Smooth muscle cell (in vitro differentiated cells): ENCODE measurements around the gene IGF2BP2. TPM values are rescaled to one million over a fixed set of nuclear protein-coding genes. Genes with fewer than 3 reads are reported as not detected.

Source experiments
- DNase-seq: peaks from one replicate; lab custom pipeline; 2025; ENCODE audit not compliant: unreplicated experiment; lab: John Stamatoyannopoulos, UW
- H2AFZ ChIP-seq: fragments of 200-600 bp; sonication (generic); 2 replicates; pipeline ENCODE4 v1.6.0; 2016; ENCODE audit warnings: antibody characterized with exemption, low read depth, mild to moderate bottlenecking
- H3F3A ChIP-seq: fragments of 200-600 bp; sonication (generic); 2 replicates; pipeline ENCODE4 v1.6.0; 2017; ENCODE audit warnings: antibody characterized with exemption, low read depth
- H3K27ac ChIP-seq: fragments of 200-600 bp; sonication (generic); 2 replicates; pipeline ENCODE4 v1.5.1; 2016; ENCODE audit warnings: low read depth, mild to moderate bottlenecking
- H3K27me3 ChIP-seq: fragments of 200-600 bp; sonication (generic); 2 replicates; pipeline ENCODE4 v1.6.1; 2016; ENCODE audit warnings: low read depth, mild to moderate bottlenecking
- H3K36me3 ChIP-seq: fragments of 200-600 bp; sonication (generic); 2 replicates; pipeline ENCODE4 v1.5.1; 2016; ENCODE audit warnings: low read depth
- H3K4me1 ChIP-seq: fragments of 200-600 bp; sonication (generic); 2 replicates; pipeline ENCODE4 v1.5.1; 2016; ENCODE audit warnings: low read depth
- H3K4me2 ChIP-seq: fragments of 200-600 bp; sonication (generic); 2 replicates; pipeline ENCODE4 v1.6.0; 2016; ENCODE audit warnings: mild to moderate bottlenecking
- H3K4me3 ChIP-seq: fragments of 200-600 bp; sonication (generic); 2 replicates; pipeline ENCODE4 v1.5.1; 2016; ENCODE audit warnings: mild to moderate bottlenecking
- H3K79me2 ChIP-seq: fragments of 200-600 bp; sonication (generic); 2 replicates; pipeline ENCODE4 v1.6.0; 2016; ENCODE audit warnings: low read depth, mild to moderate bottlenecking
- H3K9ac ChIP-seq: fragments of 200-600 bp; sonication (generic); 2 replicates; pipeline ENCODE4 v1.6.0; 2016; ENCODE audit warnings: low read depth
- H3K9me3 ChIP-seq: fragments of 200-600 bp; sonication (generic); replicated peaks from 2 replicates; pipeline ENCODE4 v1.5.1; 2016; ENCODE audit warnings: low read depth
- H4K20me1 ChIP-seq: fragments of 200-600 bp; sonication (generic); 2 replicates; pipeline ENCODE4 v1.6.0; 2016; ENCODE audit warnings: low read depth
- WGBS: methylation state at CpG from one replicate; pipeline ENCODE4 v1.1.7; 2016; ENCODE audit warnings: low lambda C conversion rate; 5-methylcytosine and 5-hydroxymethylcytosine counted together
- polyA plus RNA-seq: library from polyadenylated mRNA; unstranded; fragments of >200 nt; fragmentation: Nextera tagmentation; extraction: Ambion mirVana; gene quantifications from 2 replicates; pipeline ENCODE4 v1.2.1, GENCODE V29; 2016
- total RNA-seq: library from RNA; depleted of rRNA; stranded (reverse); fragments of >200 nt; gene quantifications from 2 replicates; pipeline ENCODE4 v1.2.3, GENCODE V29; 2014
- TF ChIP-seq, protein P1 (sequence below): fragments of 200-600 bp; sonication (generic); IDR thresholded peaks from 2 replicates; pipeline ENCODE4 v1.5.1; 2017; ENCODE audit warnings: borderline replicate concordance, mild to moderate bottlenecking, antibody characterized with exemption; ENCODE audit not compliant: insufficient read depth, poor library complexity, severe bottlenecking

Gene IGF2BP2
- 59.2 and 73.7 TPM in 2 replicates for total RNA-seq
- polyA plus RNA-seq: 80.6 and 105 TPM in 2 replicates

DNA sequence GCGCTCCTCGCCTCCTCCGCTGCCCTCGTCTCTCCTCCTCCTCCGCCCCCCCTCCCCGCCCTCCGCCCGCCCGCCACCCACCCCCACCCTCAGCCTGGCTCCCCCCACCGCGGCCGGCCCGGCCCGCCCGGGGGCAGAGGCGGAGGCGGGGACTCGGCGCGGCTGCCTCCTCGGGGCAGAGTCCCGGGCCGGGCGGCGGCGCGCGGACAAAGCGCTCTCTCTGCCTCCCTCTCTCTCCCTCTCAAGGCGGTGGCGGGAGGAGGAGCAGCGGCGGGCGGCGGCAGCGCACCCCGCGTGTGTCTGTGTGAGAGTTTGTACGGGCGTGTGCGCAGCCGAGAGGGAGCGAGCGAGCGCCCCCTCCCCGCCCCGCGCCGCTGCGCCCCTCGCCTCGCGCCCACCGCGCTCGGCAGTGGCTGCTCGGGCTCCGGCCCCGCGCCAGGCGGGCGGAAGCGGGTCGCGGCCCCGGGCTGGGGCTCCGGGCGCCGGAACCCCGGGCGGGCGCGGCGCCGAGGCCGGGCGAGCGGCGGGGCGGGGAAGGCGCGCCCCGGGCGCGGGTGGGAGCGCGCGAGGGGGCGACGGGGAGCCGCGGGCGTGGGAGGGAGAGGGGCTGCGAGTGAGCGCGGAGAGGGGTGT is at the start of gene IGF2BP2:
Gene IGF2BP2 (minus strand): TSS at position 37 of the 633 bp plus-strand sequence. CDS start 82 bp downstream, outside the sequence.
- no peaks in the 10 kb centered on the region for H3K36me3 ChIP-seq
- DNase-seq: peak; percentile 63
- peaks cover 15% of the 10 kb centered on the region for H3F3A ChIP-seq
- no peaks in the 10 kb centered on the region for H3K27me3 ChIP-seq
- peak within 1 kb of the TSS; percentile 100 for H3K27ac ChIP-seq
- peaks cover 27% of the 10 kb centered on the region for H3K4me1 ChIP-seq
- no peaks in the 10 kb centered on the region for H3K9me3 ChIP-seq
- WGBS: 0% methylated on average over 9 of the region's 96 CpGs
- peak within 1 kb of the TSS; percentile 91 for H3K4me3 ChIP-seq
- peak within 1 kb of the TSS; percentile 38 for H2AFZ ChIP-seq
- H3K79me2 ChIP-seq: peaks cover 75% of the 10 kb centered on the region
- peaks cover 32% of the 10 kb centered on the region for H4K20me1 ChIP-seq
- TF ChIP-seq, protein P1, sequence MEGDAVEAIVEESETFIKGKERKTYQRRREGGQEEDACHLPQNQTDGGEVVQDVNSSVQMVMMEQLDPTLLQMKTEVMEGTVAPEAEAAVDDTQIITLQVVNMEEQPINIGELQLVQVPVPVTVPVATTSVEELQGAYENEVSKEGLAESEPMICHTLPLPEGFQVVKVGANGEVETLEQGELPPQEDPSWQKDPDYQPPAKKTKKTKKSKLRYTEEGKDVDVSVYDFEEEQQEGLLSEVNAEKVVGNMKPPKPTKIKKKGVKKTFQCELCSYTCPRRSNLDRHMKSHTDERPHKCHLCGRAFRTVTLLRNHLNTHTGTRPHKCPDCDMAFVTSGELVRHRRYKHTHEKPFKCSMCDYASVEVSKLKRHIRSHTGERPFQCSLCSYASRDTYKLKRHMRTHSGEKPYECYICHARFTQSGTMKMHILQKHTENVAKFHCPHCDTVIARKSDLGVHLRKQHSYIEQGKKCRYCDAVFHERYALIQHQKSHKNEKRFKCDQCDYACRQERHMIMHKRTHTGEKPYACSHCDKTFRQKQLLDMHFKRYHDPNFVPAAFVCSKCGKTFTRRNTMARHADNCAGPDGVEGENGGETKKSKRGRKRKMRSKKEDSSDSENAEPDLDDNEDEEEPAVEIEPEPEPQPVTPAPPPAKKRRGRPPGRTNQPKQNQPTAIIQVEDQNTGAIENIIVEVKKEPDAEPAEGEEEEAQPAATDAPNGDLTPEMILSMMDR: no peak
- H3K9ac ChIP-seq: peak within 1 kb of the TSS; percentile 100
- H3K4me2 ChIP-seq: peak within 1 kb of the TSS; percentile 98

DNA sequence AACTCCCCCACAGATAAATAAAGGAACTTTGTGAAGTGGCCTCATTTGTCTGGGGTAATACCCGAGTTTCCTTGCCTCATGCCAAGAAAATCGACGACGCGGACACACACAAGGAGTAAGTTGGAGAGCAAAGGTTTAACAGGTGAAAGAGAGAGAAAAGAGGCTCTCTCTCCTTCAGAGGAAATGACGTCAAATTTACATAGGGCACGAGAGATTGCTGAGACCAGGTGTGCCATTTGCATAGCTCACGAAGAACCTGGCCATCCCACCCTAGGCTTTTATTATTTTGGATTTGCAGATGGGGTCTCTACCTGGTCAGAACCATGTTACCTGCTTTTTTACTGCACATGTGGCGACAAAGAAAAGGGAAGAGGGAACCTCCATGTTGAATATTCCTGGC is 49.3 kb upstream of the IGF2BP2 start:
- Histone ChIP-seq H3F3A (no peaks in the 10 kb centered on the region), H3K4me1 (no peaks in the 10 kb centered on the region), H3K9me3 (no peaks in the 10 kb centered on the region), H4K20me1 (no peaks in the 10 kb centered on the region), H2AFZ (no peak overlapping the region), H3K27me3 (no peaks in the 10 kb centered on the region), H3K4me2 (no peak overlapping the region), H3K9ac (no peak overlapping the region), H3K79me2 (no peaks in the 10 kb centered on the region), H3K4me3 (no peak overlapping the region), H3K36me3 (no peaks in the 10 kb centered on the region), H3K27ac (no peak overlapping the region)
- WGBS: 74% methylated on average over 9 of the region's 9 CpGs
- DNase-seq: no peak
- TF ChIP-seq, protein P1: no peak

DNA sequence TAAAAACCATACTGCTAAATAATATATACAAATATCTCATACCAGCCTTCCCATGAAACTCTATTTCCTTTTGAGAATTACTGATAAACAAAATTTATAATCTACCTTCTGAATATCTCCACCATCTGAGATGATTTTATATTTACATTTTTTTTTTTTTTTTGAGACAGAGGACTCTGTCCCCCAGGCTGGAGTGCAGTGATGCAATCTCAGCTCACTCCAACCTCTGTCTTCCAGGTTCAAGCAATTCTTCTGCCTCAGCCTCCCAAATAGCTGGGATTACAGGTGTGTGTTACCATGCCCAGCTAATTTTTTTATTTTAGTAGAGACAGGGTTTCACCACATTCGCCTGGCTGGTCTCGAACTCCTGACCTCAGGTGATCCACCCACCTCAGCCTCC is 42.8 kb upstream of the IGF2BP2 start:
- H3K79me2 ChIP-seq: no peaks in the 10 kb centered on the region
- no peaks in the 10 kb centered on the region for H3K36me3 ChIP-seq
- no peaks in the 10 kb centered on the region for H4K20me1 ChIP-seq
- no peaks in the 10 kb centered on the region for H3F3A ChIP-seq
- DNase-seq: no peak
- H3K9me3 ChIP-seq: no peaks in the 10 kb centered on the region
- H3K4me1 ChIP-seq: peaks cover 7% of the 10 kb centered on the region
- TF ChIP-seq, protein P1: no peak
- peaks cover 2% of the 10 kb centered on the region for H3K27me3 ChIP-seq
- no peak overlapping the region for H3K4me3 ChIP-seq
- no peak overlapping the region for H3K4me2 ChIP-seq
- no peak overlapping the region for H3K27ac ChIP-seq
- no peak overlapping the region for H2AFZ ChIP-seq
- H3K9ac ChIP-seq: no peak overlapping the region
- 90% methylated on average over 2 of the region's 2 CpGs for WGBS

DNA sequence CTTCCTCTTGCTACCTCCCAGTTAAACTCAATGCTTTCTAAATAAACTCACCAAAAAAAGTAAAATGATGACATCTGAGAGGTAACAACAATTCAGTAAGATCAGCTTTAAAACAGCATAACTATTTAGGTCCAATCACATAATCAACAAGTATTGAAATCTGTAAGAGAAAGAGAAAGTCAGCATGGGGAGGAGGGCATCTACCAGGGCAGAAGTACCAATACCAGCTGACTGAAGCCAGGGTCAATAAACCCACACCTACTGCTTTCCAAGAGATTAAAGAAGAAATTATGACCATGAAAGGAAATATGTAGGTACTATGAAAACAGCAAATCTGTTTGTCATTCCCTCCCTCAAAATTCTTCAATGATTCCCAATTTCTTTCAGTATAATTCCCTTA is 42.2 kb upstream of the IGF2BP2 start:
- Histone ChIP-seq H3K36me3 (no peaks in the 10 kb centered on the region), H3K27ac (no peak overlapping the region), H3K79me2 (no peaks in the 10 kb centered on the region), H3K9me3 (no peaks in the 10 kb centered on the region), H3K27me3 (peaks cover 2% of the 10 kb centered on the region), H3K4me2 (no peak overlapping the region), H4K20me1 (no peaks in the 10 kb centered on the region), H3K9ac (no peak overlapping the region), H3F3A (no peaks in the 10 kb centered on the region), H3K4me3 (no peak overlapping the region), H3K4me1 (peaks cover 7% of the 10 kb centered on the region), H2AFZ (no peak overlapping the region)
- TF ChIP-seq, protein P1: no peak
- no peak for DNase-seq
